Right lobe of liver (tissue), 6 donors: ENCODE results near the gene PTPRK. TPM values are rescaled to one million over a fixed set of nuclear protein-coding genes. Genes with fewer than 3 reads are reported as not detected.

Experiments used
- ATAC-seq, 4 donors: fragments of 200-7000 bp; cut with Tn5 transposase; one replicate each; pipeline ENCODE4 v1.9.1; 2020; ENCODE audit warnings: mild to moderate bottlenecking in 4 of 4, moderate library complexity in 4 of 4
- DNase-seq, 3 donors: peaks; one replicate each; pipeline ENCODE4 v3.0.0-alpha.2; 2020
- H3K27ac ChIP-seq, 3 donors: fragments of 200-600 bp; one replicate each; pipeline ENCODE4 v1.8.0; 2022
- H3K27me3 ChIP-seq, 2 donors: fragments of 200-600 bp; one replicate each; pipeline ENCODE4 v1.8.0; 2022
- H3K36me3 ChIP-seq, 4 donors: fragments of 200-600 bp; sonication (generic) in 1 of 4; one replicate each; pipeline versions ENCODE4 v1.5.1 to v1.8.0; 2017 to 2022; ENCODE audit warnings: control low read depth in 1 of 4
- H3K4me1 ChIP-seq, 4 donors: fragments of 200-600 bp; sonication (generic) in 1 of 4; one replicate each; pipeline versions ENCODE4 v1.5.1 to v1.8.0; 2017 to 2022; ENCODE audit warnings: control low read depth in 1 of 4
- H3K4me3 ChIP-seq, 3 donors: fragments of 200-600 bp; one replicate each; pipeline ENCODE4 v1.8.0; 2022
- H3K9me3 ChIP-seq, 4 donors: fragments of 200-600 bp; sonication (generic) in 1 of 4; one replicate each; pipeline versions ENCODE4 v1.5.1 to v1.8.0; 2017 to 2022; ENCODE audit warnings: control low read depth in 1 of 4
- CTCF ChIP-seq, 4 donors: fragments of 200-600 bp in 3 of 4; fragments of 450-650 bp in 1 of 4; IDR thresholded peaks; one replicate each; pipeline versions ENCODE4 v1.5.1 to v1.8.0; 2016 to 2022; ENCODE audit warnings: antibody characterized with exemption in 4 of 4, mild to moderate bottlenecking in 2 of 4
- POLR2A ChIP-seq: fragments of 450-650 bp; IDR thresholded peaks from one replicate; pipeline ENCODE4 v1.6.1; 2017; ENCODE audit warnings: antibody characterized with exemption, mild to moderate bottlenecking
- WGBS: methylation state at CpG from one replicate; pipeline ENCODE4 v1.1.6; 2018; ENCODE audit warnings: low coverage, low lambda C conversion rate; ENCODE audit not compliant: insufficient coverage; ENCODE audit errors: missing lambda C conversion rate; 5-methylcytosine and 5-hydroxymethylcytosine counted together
- intact Hi-C, 2 donors: fragments of 100-400 bp; cut with DNase I; formaldehyde crosslinking; loops; one replicate each; pipeline versions ENCODE4 v1.11.2 to v1.14.1; 2022
- total RNA-seq, 6 experiments: library from RNA; depleted of rRNA in 2 of 6; stranded (reverse); fragments of >200 nt in 2 of 6; fragmentation: NEBNext Ultra II Directional in 3 of 6; extraction: Animal tissue kit (Norgen Biotek cat#: 25700) in 3 of 6; gene quantifications; one replicate each; pipeline versions ENCODE4 v1.1.0 to v1.2.4, GENCODE V29; 2016 to 2023
- donor health status: DM: no; HTN: yes; CAD: no.
- donor health status: DM: no; HTN: no; CAD: no.
- donor health status: DM: no; HTN: no; CAD: no.
- donor health status: DM: no; HTN: yes; CAD: no.
- donor health status: DM: no; HTN: yes; CAD: no.

PTPRK gene
- total RNA-seq, 6 experiments from 2014 or later = 27.7 to 54.5 (median 35.7) TPM

GRCh38 chr6:128327890-128328289, 192.5 kb downstream of the PTPRK start:
- Histone ChIP-seq H3K27me3 (no peaks in the 10 kb centered on the region), H3K9me3 (no peaks in the 10 kb centered on the region), H3K36me3 (no peaks in the 10 kb centered on the region), H3K27ac (no peak overlapping the region), H3K4me3 (no peak overlapping the region), H3K4me1 (no peaks in the 10 kb centered on the region)
- ATAC-seq (peak; percentile 63 to 81 (median 78)), DNase-seq (no peak)
- TF ChIP-seq CTCF (IDR thresholded peaks at IDR 0.05) = peak; percentile 35 to 57 (median 51)
- TF ChIP-seq POLR2A = no peak
- intact Hi-C loops = no loop called here
- WGBS = 88% methylated on average over 2 of the region's 3 CpGs

GRCh38 chr6:128323011-128323410, 197.4 kb downstream of the PTPRK start:
- no peak overlapping the region for H3K4me3 ChIP-seq
- no peak overlapping the region for H3K27ac ChIP-seq
- intact Hi-C loops = no loop called here
- DNase-seq = no peak
- no peaks in the 10 kb centered on the region for H3K27me3 ChIP-seq
- H3K4me1 ChIP-seq = no peaks in the 10 kb centered on the region
- no peaks in the 10 kb centered on the region for H3K9me3 ChIP-seq
- 92% methylated on average over 1 of the region's 1 CpG for WGBS
- no peak for ATAC-seq
- no peaks in the 10 kb centered on the region for H3K36me3 ChIP-seq
- TF ChIP-seq CTCF (IDR thresholded peaks at IDR 0.05) = no peak
- no peak for TF ChIP-seq POLR2A

GRCh38 chr6:128319946-128320345, 200.5 kb downstream of the PTPRK start:
- DNase-seq (no peak), ATAC-seq (no peak)
- H3K4me3 ChIP-seq = no peak overlapping the region
- H3K4me1 ChIP-seq = no peaks in the 10 kb centered on the region
- H3K27me3 ChIP-seq = no peaks in the 10 kb centered on the region
- H3K36me3 ChIP-seq = no peaks in the 10 kb centered on the region
- H3K9me3 ChIP-seq = no peaks in the 10 kb centered on the region
- intact Hi-C loops = no loop called here
- 100% methylated on average over 1 of the region's 1 CpG for WGBS
- no peak overlapping the region for H3K27ac ChIP-seq
- no peak for TF ChIP-seq CTCF (IDR thresholded peaks at IDR 0.05)
- no peak for TF ChIP-seq POLR2A

- WGBS = 96% methylated on average over 3 of the region's 3 CpGs
These were observed 201.2 kb downstream of the PTPRK start for GRCh38 chr6:128319157-128319556.

More at GRCh38 chr6:128319157-128319556, 201.2 kb downstream of the PTPRK start:
- DNase-seq = no peak
- Histone ChIP-seq H3K36me3 (no peaks in the 10 kb centered on the region), H3K27ac (no peak overlapping the region), H3K27me3 (no peaks in the 10 kb centered on the region), H3K4me1 (no peaks in the 10 kb centered on the region), H3K9me3 (no peaks in the 10 kb centered on the region), H3K4me3 (no peak overlapping the region)
- ATAC-seq = no peak
- TF ChIP-seq POLR2A (no peak), CTCF (IDR thresholded peaks at IDR 0.05) (no peak)
- intact Hi-C loops = no loop called here
